ENCODE measurements around the gene COX7A1.

COX7A1 gene

DNA sequence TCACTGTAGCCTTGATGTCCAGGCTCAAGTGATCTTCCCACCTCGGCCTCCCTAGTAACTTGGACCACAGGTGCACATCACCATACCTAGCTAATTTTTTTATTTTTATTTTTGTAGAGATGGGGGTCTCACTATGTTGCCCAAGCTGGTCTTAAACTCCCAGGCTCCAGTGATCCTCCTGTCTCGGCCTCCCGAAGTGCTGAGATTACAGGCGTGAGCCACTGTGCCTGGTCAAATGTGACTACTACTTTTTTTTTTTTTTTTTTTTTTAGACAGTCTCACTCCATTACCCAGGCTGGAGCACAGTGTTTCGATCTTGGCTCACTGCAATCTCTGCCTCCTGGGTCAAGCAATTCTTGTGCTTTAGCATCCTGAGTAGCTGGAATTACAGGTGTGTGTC, 20.6 kb upstream of the COX7A1 start:
- TF ChIP-seq, protein P1, sequence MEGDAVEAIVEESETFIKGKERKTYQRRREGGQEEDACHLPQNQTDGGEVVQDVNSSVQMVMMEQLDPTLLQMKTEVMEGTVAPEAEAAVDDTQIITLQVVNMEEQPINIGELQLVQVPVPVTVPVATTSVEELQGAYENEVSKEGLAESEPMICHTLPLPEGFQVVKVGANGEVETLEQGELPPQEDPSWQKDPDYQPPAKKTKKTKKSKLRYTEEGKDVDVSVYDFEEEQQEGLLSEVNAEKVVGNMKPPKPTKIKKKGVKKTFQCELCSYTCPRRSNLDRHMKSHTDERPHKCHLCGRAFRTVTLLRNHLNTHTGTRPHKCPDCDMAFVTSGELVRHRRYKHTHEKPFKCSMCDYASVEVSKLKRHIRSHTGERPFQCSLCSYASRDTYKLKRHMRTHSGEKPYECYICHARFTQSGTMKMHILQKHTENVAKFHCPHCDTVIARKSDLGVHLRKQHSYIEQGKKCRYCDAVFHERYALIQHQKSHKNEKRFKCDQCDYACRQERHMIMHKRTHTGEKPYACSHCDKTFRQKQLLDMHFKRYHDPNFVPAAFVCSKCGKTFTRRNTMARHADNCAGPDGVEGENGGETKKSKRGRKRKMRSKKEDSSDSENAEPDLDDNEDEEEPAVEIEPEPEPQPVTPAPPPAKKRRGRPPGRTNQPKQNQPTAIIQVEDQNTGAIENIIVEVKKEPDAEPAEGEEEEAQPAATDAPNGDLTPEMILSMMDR (IDR thresholded peaks at IDR 0.05; ENCODE audit: borderline replicate concordance, insufficient read depth, low read depth, low read length): no peak

DNA sequence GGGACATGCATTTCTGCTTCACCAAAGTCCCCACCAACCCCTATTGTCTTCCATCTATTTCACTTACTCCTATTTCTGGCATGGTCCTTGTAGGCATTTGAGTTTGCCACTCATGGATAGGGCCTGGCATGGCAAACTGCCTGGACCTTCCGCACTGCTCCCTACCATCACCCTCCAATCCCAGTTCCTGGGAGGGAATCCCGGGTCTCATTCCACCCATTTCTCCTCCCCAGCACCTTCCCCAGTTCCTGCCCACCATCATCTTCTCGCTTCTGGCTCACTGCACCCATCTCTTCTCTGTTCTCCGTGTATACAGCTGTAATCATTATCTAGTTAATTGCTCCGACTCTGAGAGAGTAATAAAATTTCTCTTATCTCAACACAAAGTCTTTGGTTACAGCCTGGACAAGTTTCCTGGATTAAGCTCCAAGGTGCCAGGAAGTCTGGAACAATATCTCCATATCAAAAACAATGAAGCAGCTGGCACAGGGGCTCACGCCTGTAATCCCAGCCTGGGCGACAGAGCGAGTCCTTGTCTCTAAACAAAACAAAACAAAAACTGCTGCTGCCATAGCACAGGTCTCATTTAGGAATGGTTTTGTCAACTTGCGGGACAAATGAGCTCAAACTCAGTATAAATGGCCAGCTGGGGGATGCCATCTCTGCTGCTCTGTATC, 17.0 kb upstream of the COX7A1 start:
- TF ChIP-seq, protein P1 (IDR thresholded peaks at IDR 0.05; ENCODE audit: borderline replicate concordance, insufficient read depth, low read depth, low read length): no peak
- H3K4me3 ChIP-seq (ENCODE audit: low read depth, low read length): no peak overlapping the region

More for the DNA sequence above, 20.6 kb upstream of the COX7A1 start:
- no peak overlapping the region for H3K4me3 ChIP-seq (ENCODE audit: low read depth, low read length)

DNA sequence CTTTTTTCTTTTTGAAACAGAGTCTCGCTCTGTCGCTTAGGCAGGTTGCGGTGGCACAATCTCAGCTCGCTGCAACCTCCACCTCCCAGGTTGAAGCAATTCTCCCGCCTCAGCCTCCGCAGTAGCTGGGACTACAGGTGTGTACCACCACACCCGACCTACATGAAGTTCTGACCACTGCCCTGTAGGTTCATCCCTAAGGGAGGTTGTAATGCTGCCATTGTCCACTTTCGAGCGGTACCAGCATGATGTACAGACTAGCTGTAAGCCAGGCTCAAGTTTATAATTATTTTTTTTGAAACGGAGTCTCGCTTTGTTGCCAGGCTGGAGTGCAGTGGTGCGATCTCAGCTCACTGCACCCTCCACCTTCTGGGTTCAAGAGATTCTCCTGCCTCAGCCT, 11.6 kb upstream of the COX7A1 start:
- TF ChIP-seq, protein P1 (IDR thresholded peaks at IDR 0.05; ENCODE audit: borderline replicate concordance, insufficient read depth, low read depth, low read length): no peak
- no peak overlapping the region for H3K4me3 ChIP-seq (ENCODE audit: low read depth, low read length)

DNA sequence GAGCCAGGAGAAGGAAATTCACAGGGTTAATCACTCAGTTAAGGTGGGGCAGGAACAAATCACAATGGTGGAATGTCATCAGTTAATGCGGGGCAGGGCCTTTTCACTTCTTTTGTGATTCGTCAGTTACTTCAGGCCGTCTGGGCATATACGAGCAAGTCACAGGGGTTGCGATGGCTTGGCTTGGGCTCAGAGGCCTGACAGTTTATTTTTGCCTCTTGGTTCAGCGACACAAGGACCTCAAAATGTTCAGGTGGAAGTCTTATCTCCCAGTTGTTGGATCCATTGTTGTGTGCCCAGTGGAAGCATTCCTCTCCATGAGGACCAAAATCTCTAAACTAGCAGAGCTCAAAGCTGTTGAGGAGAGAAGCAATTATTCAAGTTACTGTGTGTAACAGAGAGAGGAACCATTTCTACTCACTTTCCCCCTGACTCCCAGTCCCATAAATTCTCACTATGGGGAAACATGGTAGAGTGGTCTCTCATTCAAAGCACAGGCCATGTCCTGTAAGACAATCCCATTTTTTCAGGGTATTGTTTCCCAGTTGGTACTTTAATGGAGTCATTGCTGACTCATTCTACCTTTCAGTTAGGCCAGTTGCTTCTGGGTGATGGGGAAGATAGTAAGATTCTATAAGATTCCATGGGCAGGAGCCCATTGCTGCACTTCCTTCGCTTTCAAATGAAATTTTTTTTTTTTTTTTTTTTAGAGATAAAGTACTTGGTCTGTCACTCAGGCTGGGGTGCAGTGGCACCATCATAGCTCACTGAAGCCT, 8.8 kb upstream of the COX7A1 start:
- H3K4me3 ChIP-seq (ENCODE audit: low read depth, low read length): no peak overlapping the region
- TF ChIP-seq, protein P1 (IDR thresholded peaks at IDR 0.05; ENCODE audit: borderline replicate concordance, insufficient read depth, low read depth, low read length): no peak

DNA sequence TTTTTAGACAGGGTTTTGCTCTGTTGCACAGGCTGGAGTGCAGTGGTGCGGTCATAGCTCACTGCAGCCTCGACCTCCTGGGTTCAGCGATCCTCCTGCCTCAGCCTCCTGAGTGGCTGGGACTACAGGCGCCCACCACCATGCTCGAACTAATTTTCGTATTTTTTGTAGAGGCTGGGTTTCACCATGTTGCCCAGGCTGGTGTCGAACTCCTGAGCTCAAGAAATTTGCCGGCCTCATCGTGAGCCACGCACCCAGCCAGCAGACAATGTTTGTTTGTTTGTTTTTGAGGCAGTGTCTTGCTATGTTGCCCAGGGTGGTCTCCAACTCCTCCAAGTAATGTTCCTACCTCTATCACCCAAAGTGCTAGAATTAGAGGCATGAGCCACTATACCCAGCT, 879 bp upstream of the COX7A1 start:
- no peak overlapping the region for H3K4me3 ChIP-seq (ENCODE audit: low read depth, low read length)
- TF ChIP-seq, protein P1 (IDR thresholded peaks at IDR 0.05; ENCODE audit: borderline replicate concordance, insufficient read depth, low read depth, low read length): no peak

DNA sequence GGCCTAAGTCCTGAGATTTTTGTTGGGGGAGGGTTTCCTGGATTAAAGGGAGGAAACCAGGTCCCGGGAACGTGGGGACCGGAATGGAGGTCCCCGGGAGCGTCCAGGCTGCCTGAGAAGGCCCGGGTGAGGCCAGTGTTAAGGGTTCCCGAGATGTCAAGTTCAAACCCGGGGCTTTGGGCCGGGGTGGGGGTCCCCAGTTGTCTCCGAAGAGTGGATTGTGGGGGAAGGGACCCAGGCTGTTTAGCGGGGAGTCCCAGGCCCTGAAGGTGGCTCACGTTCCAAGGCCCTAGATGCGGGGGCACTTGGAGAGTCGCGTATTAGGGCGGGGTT, 262 bp downstream of the COX7A1 start:
- TF ChIP-seq, protein P1 (IDR thresholded peaks at IDR 0.05; ENCODE audit: borderline replicate concordance, insufficient read depth, low read depth, low read length): no peak
- no peak overlapping the region for H3K4me3 ChIP-seq (ENCODE audit: low read depth, low read length)

Data from GM12875 (cell line).